ENCODE data around the gene PLA2G10.

The PLA2G10 gene

GRCh38 chr16:14632693-14633569 is 61.2 kb downstream of the PLA2G10 start, which contains the start of gene BFAR (continued):
- TF ChIP-seq, protein P1, sequence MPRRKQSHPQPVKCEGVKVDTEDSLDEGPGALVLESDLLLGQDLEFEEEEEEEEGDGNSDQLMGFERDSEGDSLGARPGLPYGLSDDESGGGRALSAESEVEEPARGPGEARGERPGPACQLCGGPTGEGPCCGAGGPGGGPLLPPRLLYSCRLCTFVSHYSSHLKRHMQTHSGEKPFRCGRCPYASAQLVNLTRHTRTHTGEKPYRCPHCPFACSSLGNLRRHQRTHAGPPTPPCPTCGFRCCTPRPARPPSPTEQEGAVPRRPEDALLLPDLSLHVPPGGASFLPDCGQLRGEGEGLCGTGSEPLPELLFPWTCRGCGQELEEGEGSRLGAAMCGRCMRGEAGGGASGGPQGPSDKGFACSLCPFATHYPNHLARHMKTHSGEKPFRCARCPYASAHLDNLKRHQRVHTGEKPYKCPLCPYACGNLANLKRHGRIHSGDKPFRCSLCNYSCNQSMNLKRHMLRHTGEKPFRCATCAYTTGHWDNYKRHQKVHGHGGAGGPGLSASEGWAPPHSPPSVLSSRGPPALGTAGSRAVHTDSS (tag by site-specific recombination; IDR thresholded peaks at IDR 0.05): no peak
- TF ChIP-seq ZNF311 (tag by site-specific recombination; IDR thresholded peaks at IDR 0.05; ENCODE audit: borderline replicate concordance) (no peak), ZNF629 (tag by site-specific recombination; IDR thresholded peaks at IDR 0.05) (peak; percentile 88), ZFP37 (tag by site-specific recombination; IDR thresholded peaks at IDR 0.05) (no peak; the same call in 1 of the 2 replicates), ZNF335 (tag by site-specific recombination; conservative IDR thresholded peaks at IDR 0.05) (peak; percentile 75), ZNF138 (tag by site-specific recombination; IDR thresholded peaks at IDR 0.05; ENCODE audit: borderline replicate concordance) (no peak; the same call in 1 of the 2 replicates), ZNF501 (tag by site-specific recombination; IDR thresholded peaks at IDR 0.05) (peak; percentile 15; the same call in 1 of the 2 replicates), YY2 (tag by site-specific recombination; IDR thresholded peaks at IDR 0.05) (no peak), ZBTB21 (tag by site-specific recombination; IDR thresholded peaks at IDR 0.05) (0 out of 2 replicates have a peak, but pooled peaks have one; percentile 42), MYNN (tag by site-specific recombination; IDR thresholded peaks at IDR 0.05; ENCODE audit: borderline replicate concordance) (no peak), ZNF132 (tag by site-specific recombination; IDR thresholded peaks at IDR 0.05; ENCODE audit: borderline replicate concordance) (no peak), ZNF514 (tag by site-specific recombination; IDR thresholded peaks at IDR 0.05) (no peak), ZNF473 (tag by site-specific recombination; IDR thresholded peaks at IDR 0.05) (no peak), ZNF211 (tag by site-specific recombination; IDR thresholded peaks at IDR 0.05; ENCODE audit: low read depth) (no peak), ZNF660 (tag by site-specific recombination; IDR thresholded peaks at IDR 0.05) (peak; percentile 20; the same call in 1 of the 2 replicates), ZNF37A (tag by site-specific recombination; IDR thresholded peaks at IDR 0.05) (no peak), ZNF677 (tag by site-specific recombination; IDR thresholded peaks at IDR 0.05) (no peak), CTCF (tag by site-specific recombination; IDR thresholded peaks at IDR 0.05) (no peak), ZNF530 (tag by site-specific recombination; IDR thresholded peaks at IDR 0.05; ENCODE audit: low read depth) (no peak), ZNF449 (tag by site-specific recombination; IDR thresholded peaks at IDR 0.05) (no peak), PRDM1 (tag by site-specific recombination; IDR thresholded peaks at IDR 0.05) (no peak), ZNF585B (tag by site-specific recombination; IDR thresholded peaks at IDR 0.05) (no peak), KLF9 (tag by site-specific recombination; IDR thresholded peaks at IDR 0.05; ENCODE audit: low read depth) (peak; percentile 44; the same call in 1 of the 2 replicates), ZNF174 (tag by site-specific recombination; IDR thresholded peaks at IDR 0.05) (no peak), ZNF239 (tag by site-specific recombination; IDR thresholded peaks at IDR 0.05) (no peak), MEIS1 (CRISPR knock-in tag; IDR thresholded peaks at IDR 0.05; ENCODE audit: borderline replicate concordance) (no peak), SALL2 (tag by site-specific recombination; IDR thresholded peaks at IDR 0.05; ENCODE audit: borderline replicate concordance) (no peak), ZNF133 (tag by site-specific recombination; IDR thresholded peaks at IDR 0.05) (no peak), ZNF48 (tag by site-specific recombination; IDR thresholded peaks at IDR 0.05) (no peak), ZNF19 (tag by site-specific recombination; IDR thresholded peaks at IDR 0.05; ENCODE audit: low read depth) (no peak), ZNF223 (tag by site-specific recombination; IDR thresholded peaks at IDR 0.05) (no peak), ZNF121 (tag by site-specific recombination; IDR thresholded peaks at IDR 0.05) (no peak), ZNF184 (tag by site-specific recombination; IDR thresholded peaks at IDR 0.05) (no peak), FEZF1 (tag by site-specific recombination; IDR thresholded peaks at IDR 0.05) (no peak), ZBTB8A (tag by site-specific recombination; IDR thresholded peaks at IDR 0.05) (no peak)

All from HEK293 (cell line).